MG63 (cell line): Measurements from ENCODE around the gene KRT72. TPM values are rescaled to one million over a fixed set of nuclear protein-coding genes. Genes with fewer than 3 reads are reported as not detected.

Experiments used
- DNase-seq: peaks from one replicate; pipeline ENCODE4 v3.0.0-alpha.2; 2020
- H3K27me3 ChIP-seq: fragments of 250-450 bp; sonication (Bioruptor Pico); 2 replicates; pipeline ENCODE4 v1.5.1; 2020; ENCODE audit warnings: mild to moderate bottlenecking, moderate library complexity
- H3K36me3 ChIP-seq: fragments of 250-450 bp; sonication (Bioruptor Pico); 2 replicates; pipeline ENCODE4 v1.5.1; 2020; ENCODE audit warnings: mild to moderate bottlenecking, moderate library complexity
- H3K4me3 ChIP-seq: fragments of 250-450 bp; sonication (Bioruptor Pico); 2 replicates; pipeline ENCODE4 v1.5.1; 2020; ENCODE audit warnings: mild to moderate bottlenecking, moderate library complexity
- H3K9me3 ChIP-seq: fragments of 250-450 bp; sonication (Bioruptor Pico); 2 replicates; pipeline ENCODE4 v1.5.1; 2020; ENCODE audit warnings: mild to moderate bottlenecking, moderate library complexity
- total RNA-seq: library from RNA; depleted of rRNA; stranded (reverse); fragments of >200 nt; shearing (Covaris generic); gene quantifications from 2 replicates; pipeline ENCODE4 v1.2.3, GENCODE V29; 2014; ENCODE audit warnings: low replicate concordance

Gene KRT72
- total RNA-seq, 1 experiment from 2014 or later: not detected

DNA sequence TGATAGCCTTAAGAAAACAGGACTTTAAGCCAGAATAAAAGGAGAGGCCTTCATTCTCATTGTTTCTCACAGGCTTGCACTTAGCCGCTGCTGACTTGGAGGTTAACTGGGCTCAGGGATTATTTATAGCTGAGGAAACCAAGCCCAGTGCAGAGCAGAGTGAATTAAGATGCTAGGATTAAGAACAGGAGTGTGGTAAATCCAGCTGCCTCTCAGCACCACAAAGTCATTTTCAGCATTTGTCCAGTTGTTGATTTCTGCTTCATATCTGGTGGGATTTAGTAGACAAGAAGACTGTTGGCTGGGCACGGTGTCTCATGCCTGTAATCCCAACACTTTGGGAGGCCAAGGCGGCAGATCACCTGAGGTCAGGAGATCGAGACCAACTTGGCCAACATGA, 31.4 kb upstream of the KRT72 start:
- Histone ChIP-seq H3K36me3 (no peaks in the 10 kb centered on the region), H3K4me3 (no peak overlapping the region), H3K27me3 (no peaks in the 10 kb centered on the region), H3K9me3 (no peaks in the 10 kb centered on the region)
- no peak for DNase-seq

DNA sequence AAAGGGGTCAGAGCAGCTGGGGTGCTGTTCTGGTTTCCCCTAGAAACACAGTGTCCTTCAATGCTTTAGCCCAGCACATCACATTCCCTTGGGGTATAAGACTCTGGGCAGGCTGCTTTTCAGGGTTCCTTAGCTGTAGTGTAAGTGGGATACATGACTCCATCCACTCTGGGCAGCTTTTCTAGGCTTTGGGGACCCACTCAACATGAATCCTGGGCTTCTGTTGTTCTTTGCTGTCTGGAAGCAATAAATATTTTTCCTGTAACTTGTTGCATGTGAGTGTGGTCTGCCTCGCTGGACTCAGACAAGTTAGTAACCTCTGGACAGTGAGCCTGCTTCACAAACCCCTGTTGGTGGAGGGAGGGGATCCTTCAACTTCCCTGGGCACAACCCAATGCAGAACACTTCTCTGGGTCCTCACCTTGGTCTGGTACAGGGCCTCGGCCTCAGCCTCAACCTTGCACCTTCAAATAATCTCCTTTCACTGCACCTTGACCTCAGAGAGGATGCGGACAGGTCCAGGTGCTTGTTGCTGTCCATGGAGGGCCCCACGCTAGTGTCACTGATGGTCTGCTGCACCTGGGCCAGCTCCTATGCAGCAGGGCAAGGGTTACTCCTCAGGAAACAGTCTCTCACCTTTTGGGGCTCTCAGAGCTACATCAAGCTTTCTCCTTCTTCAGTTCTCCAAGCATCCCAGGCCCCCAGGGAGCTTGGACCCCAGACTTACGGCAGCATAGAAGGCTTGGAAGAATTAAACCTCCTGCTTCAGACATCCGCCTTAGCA, 30.6 kb upstream of the KRT72 start:
- H3K36me3 ChIP-seq: no peaks in the 10 kb centered on the region
- DNase-seq: no peak
- no peaks in the 10 kb centered on the region for H3K27me3 ChIP-seq
- H3K4me3 ChIP-seq: no peak overlapping the region
- no peaks in the 10 kb centered on the region for H3K9me3 ChIP-seq

DNA sequence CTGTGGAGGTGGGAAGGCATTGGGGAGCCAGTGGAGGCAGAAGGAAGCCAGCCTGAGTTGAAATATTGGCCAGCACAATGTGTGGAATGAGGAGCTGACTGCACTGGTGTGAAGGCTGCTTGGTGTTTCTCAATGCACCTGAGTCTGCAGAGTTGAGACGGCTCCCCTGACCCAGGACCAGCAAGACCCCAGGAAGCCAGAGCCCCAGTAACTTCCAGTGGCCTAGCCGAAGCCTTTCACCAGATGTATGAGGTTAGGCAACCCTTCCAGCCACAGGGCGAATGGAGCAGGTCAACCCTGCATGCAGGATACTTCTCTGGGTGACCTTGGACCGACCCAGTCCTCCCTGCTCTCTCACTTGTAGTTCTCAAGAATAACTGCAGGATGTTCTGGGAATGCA, 30.0 kb upstream of the KRT72 start:
- H3K36me3 ChIP-seq: no peaks in the 10 kb centered on the region

DNA sequence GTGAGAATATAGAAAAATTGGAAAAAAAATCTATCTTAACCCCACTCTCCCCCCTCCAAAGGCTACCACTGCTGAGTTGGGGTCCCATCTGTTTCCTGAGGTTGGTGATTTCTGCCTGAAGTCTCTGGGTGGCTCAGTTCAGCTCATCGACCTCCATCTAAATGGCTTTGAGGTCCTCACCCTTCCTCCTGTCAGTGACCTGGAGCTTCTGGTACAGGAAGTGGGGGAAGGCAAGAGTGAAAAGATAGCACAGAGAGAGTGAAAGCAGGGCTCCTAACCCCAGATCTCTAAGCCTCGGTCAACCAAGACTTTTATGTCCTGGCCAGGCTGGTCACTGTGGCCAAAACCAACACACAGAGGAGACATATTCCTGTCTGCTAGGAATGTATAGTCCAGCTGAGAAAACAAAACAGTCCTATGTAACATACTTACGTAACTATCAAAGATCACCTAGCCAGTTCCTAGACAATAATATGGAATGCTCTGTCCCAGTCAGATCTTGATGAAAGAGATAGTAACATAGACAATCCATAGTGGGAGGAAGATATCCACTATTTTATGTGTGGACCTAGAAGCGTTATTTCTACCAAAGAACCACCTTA, 29.4 kb upstream of the KRT72 start:
- H3K27me3 ChIP-seq: no peaks in the 10 kb centered on the region
- DNase-seq: no peak
- H3K4me3 ChIP-seq: no peak overlapping the region
- H3K36me3 ChIP-seq: no peaks in the 10 kb centered on the region
- no peaks in the 10 kb centered on the region for H3K9me3 ChIP-seq

More for the DNA sequence above, 30.0 kb upstream of the KRT72 start:
- no peak for DNase-seq
- Histone ChIP-seq H3K27me3 (no peaks in the 10 kb centered on the region), H3K9me3 (no peaks in the 10 kb centered on the region), H3K4me3 (no peak overlapping the region)

DNA sequence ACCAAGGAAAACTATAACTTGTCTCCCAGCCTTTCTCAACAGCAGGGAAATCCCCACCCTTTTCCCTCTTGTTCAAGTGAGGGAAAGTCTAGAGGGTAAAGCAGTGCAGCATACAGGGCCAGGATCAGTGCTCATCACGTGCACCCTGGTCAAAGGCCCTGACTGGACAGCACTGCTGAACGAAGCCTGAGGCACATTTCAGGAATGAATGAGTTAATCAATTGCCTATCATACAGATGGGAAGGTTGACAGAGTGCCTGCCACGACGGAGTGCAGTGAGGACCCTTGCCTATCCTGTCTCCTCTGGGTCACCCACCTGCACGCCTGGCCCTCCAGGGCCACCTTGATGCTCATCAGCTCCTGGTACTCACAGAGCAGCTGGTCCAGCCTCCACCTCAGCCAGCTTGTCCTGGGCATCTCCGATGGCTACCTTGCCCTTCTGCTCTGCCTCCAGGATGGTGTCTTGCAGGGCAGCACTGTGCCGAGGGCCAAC, 28.8 kb upstream of the KRT72 start:
- Histone ChIP-seq H3K4me3 (no peak overlapping the region), H3K27me3 (0 out of 2 replicates have a peak, but pooled peaks cover 2% of the 10 kb centered on the region), H3K9me3 (no peaks in the 10 kb centered on the region), H3K36me3 (no peaks in the 10 kb centered on the region)
- no peak for DNase-seq

DNA sequence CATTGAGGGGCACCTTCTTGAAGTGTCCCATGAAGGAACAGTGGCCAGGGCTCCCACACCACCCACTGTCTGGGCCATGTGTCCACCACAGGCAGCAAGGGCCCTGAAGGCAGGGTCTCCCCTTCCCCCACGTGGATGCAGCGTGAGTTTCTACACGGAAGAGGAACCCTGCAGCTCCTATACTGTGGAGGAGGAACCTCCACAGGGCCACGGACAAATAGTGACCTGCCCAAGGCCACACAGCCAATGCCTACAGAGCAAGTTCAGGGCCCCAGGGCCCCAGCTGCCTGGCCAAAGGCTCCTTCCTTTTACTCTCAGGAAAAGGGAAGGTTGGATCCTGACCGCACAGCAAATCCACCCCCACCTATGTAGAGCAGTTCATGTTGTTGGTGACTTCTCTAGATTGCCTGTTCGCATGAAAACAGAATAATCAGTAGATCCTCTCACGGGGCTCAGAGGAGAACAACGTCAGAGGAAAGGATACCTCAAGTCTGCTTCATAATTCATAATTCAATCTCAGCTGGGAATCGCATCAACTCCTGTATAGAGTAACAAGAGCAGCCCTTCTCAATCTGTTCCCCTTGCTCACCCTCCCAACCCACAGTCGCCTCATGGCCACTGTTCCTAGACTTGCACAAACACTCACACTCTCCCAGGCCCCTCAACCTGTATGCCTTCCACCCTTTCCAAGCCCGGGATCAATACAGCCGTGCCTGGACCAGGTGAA, 28.2 kb upstream of the KRT72 start:
- no peaks in the 10 kb centered on the region for H3K36me3 ChIP-seq
- no peak for DNase-seq
- no peaks in the 10 kb centered on the region for H3K9me3 ChIP-seq
- H3K4me3 ChIP-seq: no peak overlapping the region
- 0 out of 2 replicates have a peak, but pooled peaks cover 3% of the 10 kb centered on the region for H3K27me3 ChIP-seq

DNA sequence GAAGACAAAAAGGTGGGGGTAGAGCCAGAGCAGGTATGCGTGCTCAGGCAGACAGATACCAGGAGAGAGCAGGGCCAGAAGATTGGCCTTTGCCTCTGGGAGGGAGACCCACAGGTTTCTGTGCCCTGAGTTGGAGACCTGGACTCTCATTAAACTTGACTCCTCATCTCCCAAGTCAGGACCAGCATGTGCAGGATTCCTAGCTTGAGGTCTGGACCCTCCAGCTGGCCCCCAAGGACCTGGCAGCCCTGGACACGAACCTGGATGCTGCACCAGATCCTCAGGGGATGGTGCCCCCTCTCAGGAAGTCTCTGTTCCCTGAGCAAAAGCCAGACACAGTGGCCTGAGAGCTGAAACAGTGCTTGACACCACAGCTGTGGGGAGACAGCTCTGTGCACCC, 27.6 kb upstream of the KRT72 start:
- Histone ChIP-seq H3K27me3 (0 out of 2 replicates have a peak, but pooled peaks cover 3% of the 10 kb centered on the region), H3K9me3 (peaks cover 3% of the 10 kb centered on the region; the same call in 1 of the 2 replicates), H3K4me3 (no peak overlapping the region), H3K36me3 (no peaks in the 10 kb centered on the region)
- no peak for DNase-seq

DNA sequence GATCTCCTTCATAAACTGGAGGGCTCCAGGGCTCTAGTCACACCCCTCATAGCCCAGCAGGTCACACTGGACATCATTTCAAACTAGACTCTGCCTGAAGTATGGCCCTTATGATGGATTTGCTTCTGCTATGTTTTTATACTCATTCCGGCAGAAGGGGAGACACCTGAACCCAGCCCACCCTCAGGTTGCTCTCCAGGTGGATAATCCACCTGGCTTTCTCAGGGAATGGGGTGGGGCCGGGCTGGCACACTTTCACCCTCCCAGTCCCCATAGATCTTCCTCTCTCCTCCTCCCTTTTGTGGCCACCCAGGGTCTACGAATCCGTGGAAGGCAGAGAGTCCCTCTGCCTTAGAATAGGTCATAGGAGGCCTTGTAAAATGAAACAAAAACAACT, 26.8 kb upstream of the KRT72 start:
- DNase-seq: no peak
- peaks cover 3% of the 10 kb centered on the region; the same call in 1 of the 2 replicates for H3K9me3 ChIP-seq
- no peaks in the 10 kb centered on the region for H3K36me3 ChIP-seq
- H3K27me3 ChIP-seq: 0 out of 2 replicates have a peak, but pooled peaks cover 3% of the 10 kb centered on the region
- no peak overlapping the region for H3K4me3 ChIP-seq

DNA sequence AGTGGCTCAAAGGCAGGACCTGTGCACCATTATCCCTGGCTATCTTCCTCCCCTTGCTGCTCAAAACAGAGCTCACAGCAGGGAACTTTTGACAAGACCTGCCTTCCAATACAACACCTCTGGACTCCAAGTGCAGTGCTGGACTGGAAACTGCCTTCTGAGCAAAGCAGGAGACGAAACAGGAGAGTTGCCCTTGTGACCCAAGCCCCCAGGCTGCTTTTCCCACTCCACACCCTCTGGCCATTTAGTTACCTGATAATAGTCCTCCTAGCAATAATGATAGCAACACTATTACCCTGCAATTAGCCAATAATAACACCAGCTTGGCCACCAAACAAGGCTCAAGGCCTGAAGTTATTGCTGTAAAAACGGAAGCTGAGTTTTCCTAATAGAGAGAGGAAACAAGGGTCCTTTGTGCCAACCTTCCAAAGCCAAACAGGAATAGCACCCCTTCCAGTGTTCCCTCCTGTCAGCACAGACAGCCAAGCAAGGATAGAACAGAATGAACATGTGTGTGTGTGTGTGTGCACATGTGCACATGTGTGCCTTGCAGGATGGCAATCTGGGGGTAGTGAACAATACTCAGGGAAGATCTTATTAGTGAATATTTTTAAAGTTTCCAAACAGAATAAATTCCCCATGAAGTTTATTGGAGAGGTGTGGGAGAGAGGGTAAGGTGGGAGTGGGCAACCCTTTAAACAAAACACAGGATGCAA, 26.3 kb upstream of the KRT72 start:
- Histone ChIP-seq H3K27me3 (0 out of 2 replicates have a peak, but pooled peaks cover 3% of the 10 kb centered on the region), H3K4me3 (no peak overlapping the region)
- no peak for DNase-seq

DNA sequence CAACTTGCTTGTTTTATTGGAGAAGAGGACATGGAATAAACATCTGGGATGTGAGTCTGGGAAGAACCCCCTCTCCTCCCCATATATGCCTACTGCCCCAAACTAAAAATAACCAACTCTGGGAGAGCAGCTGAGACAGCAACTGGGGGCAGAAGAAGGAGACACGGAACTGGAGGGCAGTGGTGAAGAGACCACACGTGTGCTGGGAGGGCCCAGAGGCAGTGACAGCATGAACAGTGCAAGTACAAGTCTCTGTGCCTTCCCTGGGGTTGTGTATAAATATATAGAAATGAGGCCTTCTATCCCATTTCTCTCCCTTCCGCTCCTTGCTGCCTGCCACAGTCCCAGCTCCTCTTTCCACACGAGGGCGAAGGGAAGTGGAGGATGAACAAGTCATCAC, 21.1 kb upstream of the KRT72 start:
- H3K36me3 ChIP-seq: no peaks in the 10 kb centered on the region
- H3K9me3 ChIP-seq: peaks cover 3% of the 10 kb centered on the region; the same call in 1 of the 2 replicates
- DNase-seq: no peak
- H3K4me3 ChIP-seq: no peak overlapping the region
- H3K27me3 ChIP-seq: 0 out of 2 replicates have a peak, but pooled peaks cover 3% of the 10 kb centered on the region

More for the DNA sequence above, 26.3 kb upstream of the KRT72 start:
- Histone ChIP-seq H3K36me3 (no peaks in the 10 kb centered on the region), H3K9me3 (peaks cover 3% of the 10 kb centered on the region; the same call in 1 of the 2 replicates)

DNA sequence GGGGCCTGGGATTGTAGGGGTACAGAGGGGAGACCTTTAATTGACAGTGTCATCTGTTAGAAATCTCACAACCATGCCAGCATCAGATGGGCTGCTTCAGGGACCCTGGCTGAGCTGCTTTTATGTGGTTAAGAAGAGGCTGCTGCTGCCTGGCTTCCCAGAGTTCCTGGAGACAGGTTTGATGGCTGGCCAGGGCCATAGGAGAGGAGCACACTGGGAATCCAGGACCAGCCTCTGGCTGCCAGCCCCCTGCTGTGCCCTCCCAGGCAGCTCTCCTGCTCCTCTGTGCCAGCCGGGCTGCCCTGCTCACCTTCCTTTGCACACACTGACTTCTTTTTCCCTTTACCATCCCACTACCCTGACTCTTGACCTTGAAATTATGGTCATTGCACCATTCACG, 17.6 kb upstream of the KRT72 start:
- no peak for DNase-seq

DNA sequence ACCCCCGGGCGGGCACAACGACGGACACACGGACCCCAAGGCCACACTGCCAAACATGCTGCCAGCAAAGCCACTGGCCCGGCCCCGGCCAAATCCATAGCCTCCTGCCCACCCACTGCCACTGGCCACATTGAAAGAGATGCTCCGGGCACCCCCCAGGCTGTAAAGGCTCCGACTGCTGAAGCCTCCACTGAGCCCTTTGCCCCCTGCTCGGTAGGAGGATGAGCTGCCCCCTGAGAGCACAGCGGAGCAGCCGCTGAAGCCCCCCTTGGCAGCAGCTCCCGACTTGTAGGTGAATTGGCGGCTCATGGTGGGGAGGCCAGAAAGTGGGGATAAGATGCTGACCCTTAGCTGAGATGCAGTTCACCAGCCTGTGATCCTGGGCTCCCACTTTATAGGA, 17.0 kb upstream of the KRT72 start, which contains the start of gene KRT73:
TSS of gene KRT73 (minus strand) at position 344 of the 400 bp plus-strand sequence. CDS start at position 309, 35 bp downstream.
- DNase-seq: no peak
- H3K27me3 ChIP-seq: no peaks in the 10 kb centered on the region

More for the DNA sequence above, 17.6 kb upstream of the KRT72 start:
- no peaks in the 10 kb centered on the region for H3K27me3 ChIP-seq
- no peaks in the 10 kb centered on the region; the same call in 1 of the 2 replicates for H3K9me3 ChIP-seq
- no peak overlapping the region for H3K4me3 ChIP-seq
- H3K36me3 ChIP-seq: no peaks in the 10 kb centered on the region

DNA sequence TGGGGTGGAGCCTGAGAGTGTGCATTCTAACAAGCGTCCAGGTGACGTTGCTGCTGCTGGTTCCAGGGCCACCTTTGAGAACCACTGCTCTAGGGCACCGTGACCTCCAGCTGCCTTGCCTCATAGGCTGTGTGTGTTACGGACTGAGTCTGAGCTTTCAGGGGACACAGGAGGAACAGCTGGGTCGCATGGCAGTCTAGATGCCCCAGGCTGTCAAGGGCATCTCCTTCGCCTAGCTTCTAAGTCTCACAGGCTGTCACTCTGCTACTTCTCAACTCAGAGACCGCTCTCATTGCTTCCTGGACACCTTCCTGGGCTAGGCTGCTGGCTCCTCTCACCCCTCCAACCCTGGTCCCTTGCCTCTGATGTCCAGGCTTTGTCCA, 16.1 kb upstream of the KRT72 start:
- H3K27me3 ChIP-seq: no peaks in the 10 kb centered on the region
- no peaks in the 10 kb centered on the region for H3K9me3 ChIP-seq
- no peak for DNase-seq
- no peak overlapping the region for H3K4me3 ChIP-seq
- no peaks in the 10 kb centered on the region for H3K36me3 ChIP-seq

More for the DNA sequence above, 17.0 kb upstream of the KRT72 start, which contains the start of gene KRT73:
- H3K36me3 ChIP-seq: no peaks in the 10 kb centered on the region
- H3K9me3 ChIP-seq: no peaks in the 10 kb centered on the region
- no peak within 1 kb of the TSS for H3K4me3 ChIP-seq

DNA sequence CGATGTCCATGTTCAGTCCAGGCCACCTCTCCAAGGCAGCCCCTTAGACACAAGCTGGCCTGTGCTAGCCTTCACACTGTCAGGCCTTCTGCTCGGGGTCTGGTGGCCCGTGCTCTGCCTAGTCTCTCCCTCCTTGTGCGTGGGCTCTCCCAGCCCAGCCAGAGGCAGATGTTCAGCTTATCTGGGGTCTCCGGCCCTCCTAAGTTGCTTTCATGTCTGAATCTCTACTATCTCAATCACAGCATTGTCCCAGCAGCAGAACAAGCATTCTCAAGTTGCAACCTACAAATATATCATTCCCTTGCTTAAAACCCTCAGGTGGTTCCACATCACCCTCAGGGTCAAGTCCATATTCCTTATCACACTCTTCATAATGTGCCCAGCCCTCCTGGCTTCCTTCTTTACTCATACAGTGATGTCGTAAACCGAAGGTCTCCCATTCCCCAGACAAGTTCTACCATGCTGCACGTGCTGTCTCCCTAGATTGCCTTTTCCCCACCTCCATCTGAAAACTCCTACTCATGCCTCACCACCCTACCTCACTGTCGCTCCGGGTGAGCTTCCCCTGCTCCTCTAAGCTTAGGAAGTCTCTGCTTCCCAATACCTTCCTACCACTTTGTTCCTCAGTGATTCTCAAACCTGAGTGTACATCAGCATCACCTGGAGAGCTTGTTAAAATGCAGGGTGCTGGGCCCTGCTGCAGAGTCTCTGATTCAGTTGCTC, 15.6 kb upstream of the KRT72 start:
- H3K9me3 ChIP-seq: no peaks in the 10 kb centered on the region
- DNase-seq: no peak
- H3K4me3 ChIP-seq: no peak overlapping the region
- H3K27me3 ChIP-seq: no peaks in the 10 kb centered on the region
- H3K36me3 ChIP-seq: no peaks in the 10 kb centered on the region

DNA sequence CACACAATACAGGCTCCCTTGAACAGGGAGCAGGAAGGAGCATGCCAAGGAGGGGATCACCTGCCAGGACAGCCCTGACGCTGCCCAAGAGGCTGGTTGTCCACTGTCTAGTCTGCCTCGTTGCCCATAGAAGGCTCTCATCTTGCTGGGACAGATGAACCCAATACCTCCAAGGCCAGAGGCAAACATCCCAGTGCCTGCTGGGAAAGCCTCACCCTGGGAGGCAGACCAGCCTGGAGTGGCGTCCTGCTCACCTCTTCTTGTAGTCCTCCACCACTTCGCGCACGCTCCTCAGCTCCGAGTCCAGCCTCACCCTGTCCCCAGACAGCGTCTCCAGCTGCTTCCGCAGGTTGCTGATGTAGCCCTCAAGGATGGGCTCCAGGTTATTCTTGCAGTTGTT, 14.6 kb upstream of the KRT72 start:
- no peak overlapping the region for H3K4me3 ChIP-seq
- H3K36me3 ChIP-seq: no peaks in the 10 kb centered on the region
- no peaks in the 10 kb centered on the region for H3K9me3 ChIP-seq
- no peaks in the 10 kb centered on the region for H3K27me3 ChIP-seq
- no peak for DNase-seq
